ENCODE data around the gene SAP30L.

SAP30L gene

GRCh38 chr5:154491941-154492340 lies 46.1 kb downstream of the SAP30L start:
- no peak for DNase-seq (ENCODE audit: low read depth)
- TF ChIP-seq CTCF (IDR thresholded peaks at IDR 0.05; ENCODE audit: insufficient read depth, low read depth, low read length, missing control alignments): no peak
- no peak overlapping the region for H3K4me3 ChIP-seq (ENCODE audit: low read depth, low read length)

GRCh38 chr5:154493274-154493673 lies 47.5 kb downstream of the SAP30L start:
- no peak for TF ChIP-seq CTCF (IDR thresholded peaks at IDR 0.05; ENCODE audit: insufficient read depth, low read depth, low read length, missing control alignments)
- no peak for DNase-seq (ENCODE audit: low read depth)

GRCh38 chr5:154494036-154494435 lies 48.2 kb downstream of the SAP30L start:
- peak; percentile 48 for DNase-seq (ENCODE audit: low read depth)
- TF ChIP-seq CTCF (IDR thresholded peaks at IDR 0.05; ENCODE audit: insufficient read depth, low read depth, low read length, missing control alignments): no peak

More at GRCh38 chr5:154493274-154493673, 47.5 kb downstream of the SAP30L start:
- no peak overlapping the region for H3K4me3 ChIP-seq (ENCODE audit: low read depth, low read length)

GRCh38 chr5:154498591-154498990 lies 52.8 kb downstream of the SAP30L start:
- no peak overlapping the region for H3K4me3 ChIP-seq (ENCODE audit: low read depth, low read length)
- TF ChIP-seq CTCF (IDR thresholded peaks at IDR 0.05; ENCODE audit: insufficient read depth, low read depth, low read length, missing control alignments): no peak
- DNase-seq (ENCODE audit: low read depth): no peak

More at GRCh38 chr5:154494036-154494435, 48.2 kb downstream of the SAP30L start:
- H3K4me3 ChIP-seq (ENCODE audit: low read depth, low read length): no peak overlapping the region

GRCh38 chr5:154498994-154499393 lies 53.2 kb downstream of the SAP30L start:
- H3K4me3 ChIP-seq (ENCODE audit: low read depth, low read length): no peak overlapping the region
- DNase-seq (ENCODE audit: low read depth): no peak
- TF ChIP-seq CTCF (IDR thresholded peaks at IDR 0.05; ENCODE audit: insufficient read depth, low read depth, low read length, missing control alignments): no peak

- H3K4me3 ChIP-seq (ENCODE audit: low read depth, low read length): no peak overlapping the region
- DNase-seq (ENCODE audit: low read depth): no peak
- TF ChIP-seq CTCF (IDR thresholded peaks at IDR 0.05; ENCODE audit: insufficient read depth, low read depth, low read length, missing control alignments): no peak
These were observed 55.8 kb downstream of the SAP30L start for GRCh38 chr5:154501566-154501965.

GRCh38 chr5:154502180-154502579 lies 56.4 kb downstream of the SAP30L start:
- H3K4me3 ChIP-seq (ENCODE audit: low read depth, low read length): no peak overlapping the region
- no peak for TF ChIP-seq CTCF (IDR thresholded peaks at IDR 0.05; ENCODE audit: insufficient read depth, low read depth, low read length, missing control alignments)
- no peak for DNase-seq (ENCODE audit: low read depth)

Measured in GM12865 (cell line).